Transverse colon (tissue), 4 donors: ENCODE results near the gene KRTAP4-9.

Experiments
- CTCF ChIP-seq, 5 experiments: fragments of 200-600 bp in 3 of 5; fragments of 450-650 bp in 2 of 5; sonication (generic) in 3 of 5; IDR thresholded peaks; 1 replicate in 2 of 5; 2 replicates in 3 of 5; pipeline ENCODE4 v1.5.1; 2016 to 2017; ENCODE audit warnings: antibody characterized with exemption in 5 of 5, inconsistent platforms in 3 of 5, mild to moderate bottlenecking in 2 of 5, moderate library complexity in 1 of 5
- POLR2A ChIP-seq: fragments of 450-650 bp; IDR thresholded peaks from one replicate; pipeline ENCODE4 v1.6.1; 2016; ENCODE audit warnings: antibody characterized with exemption, mild to moderate bottlenecking, moderate library complexity
- POLR2AphosphoS5 ChIP-seq, 3 donors: sonication (generic); formaldehyde crosslinking; IDR thresholded peaks; one replicate each; pipeline ENCODE4 v1.6.1; 2016; ENCODE audit warnings: antibody characterized with exemption in 3 of 3

GRCh38 chr17:41067281-41067680, 37.9 kb upstream of the KRTAP4-9 start:
- TF ChIP-seq POLR2AphosphoS5 (IDR thresholded peaks at IDR 0.05) (no peak), CTCF (IDR thresholded peaks at IDR 0.05) (no peak), POLR2A (no peak)
